Loucy (cell line): ENCODE measurements around the gene UBP1.

ENCODE experiments used
- H2AFZ ChIP-seq: fragments of 200-600 bp; sonication (generic); 2 replicates; pipeline ENCODE4 v1.6.0; 2016; ENCODE audit warnings: antibody characterized with exemption, mild to moderate bottlenecking, low read length, moderate library complexity
- H3F3A ChIP-seq: fragments of 200-600 bp; 2 replicates; pipeline ENCODE4 v1.6.0; 2016; ENCODE audit warnings: antibody characterized with exemption, low read depth, mild to moderate bottlenecking
- H3K27me3 ChIP-seq: fragments of 200-600 bp; sonication (generic); 2 replicates; pipeline ENCODE4 v1.6.1; 2014; ENCODE audit warnings: low read length, mild to moderate bottlenecking; ENCODE audit not compliant: insufficient read depth, poor library complexity, severe bottlenecking
- H3K36me3 ChIP-seq: fragments of 200-600 bp; sonication (generic); 2 replicates; pipeline ENCODE4 v1.6.1; 2016; ENCODE audit warnings: low read length; ENCODE audit not compliant: insufficient read depth
- H3K4me1 ChIP-seq: fragments of 200-600 bp; sonication (generic); 2 replicates; pipeline ENCODE4 v1.5.1; 2014; ENCODE audit warnings: low read length, mild to moderate bottlenecking; ENCODE audit not compliant: insufficient read depth, poor library complexity, severe bottlenecking
- H3K4me2 ChIP-seq: fragments of 200-600 bp; sonication (generic); 2 replicates; pipeline ENCODE4 v1.6.0; 2014; ENCODE audit warnings: antibody characterized with exemption, low read length, low read depth, mild to moderate bottlenecking; ENCODE audit not compliant: poor library complexity, severe bottlenecking
- H3K4me3 ChIP-seq: fragments of 200-600 bp; sonication (generic); 2 replicates; pipeline ENCODE4 v1.5.1; 2014; ENCODE audit warnings: low read length, mild to moderate bottlenecking, mixed read lengths; ENCODE audit not compliant: poor library complexity, severe bottlenecking
- H3K79me2 ChIP-seq: fragments of 200-600 bp; sonication (generic); 2 replicates; pipeline ENCODE4 v1.6.1; 2014; ENCODE audit warnings: low read length; ENCODE audit not compliant: insufficient read depth
- H3K9ac ChIP-seq: fragments of 200-600 bp; sonication (generic); 2 replicates; pipeline ENCODE4 v1.6.0; 2014; ENCODE audit warnings: mild to moderate bottlenecking, low read depth, low read length, moderate library complexity; ENCODE audit not compliant: poor library complexity, severe bottlenecking
- H3K9me2 ChIP-seq: fragments of 200-600 bp; sonication (generic); replicated peaks from 2 replicates; pipeline ENCODE4 v1.6.1; 2016; ENCODE audit warnings: low read depth, low read length, mixed read lengths
- H3K9me3 ChIP-seq: fragments of 200-600 bp; sonication (generic); 2 replicates; pipeline ENCODE4 v1.6.1; 2014; ENCODE audit warnings: mild to moderate bottlenecking, antibody characterized with exemption, low read length, low read depth; ENCODE audit not compliant: insufficient read depth
- H4K20me1 ChIP-seq: fragments of 200-600 bp; sonication (generic); 2 replicates; pipeline ENCODE4 v1.6.0; 2014; ENCODE audit warnings: antibody characterized with exemption, low read length, mild to moderate bottlenecking; ENCODE audit not compliant: insufficient read depth, poor library complexity, severe bottlenecking
- EZH2phosphoT487 ChIP-seq: fragments of 200-600 bp; IDR thresholded peaks from 2 replicates; pipeline ENCODE4 v1.6.1; 2018; ENCODE audit warnings: antibody characterized with exemption, mild to moderate bottlenecking, moderate library complexity, borderline replicate concordance
- TF ChIP-seq, protein P1 (sequence below): fragments of 200-600 bp; sonication (generic); conservative IDR thresholded peaks from 2 replicates; pipeline ENCODE4 v1.5.1; 2014; ENCODE audit warnings: mild to moderate bottlenecking, antibody characterized with exemption, low read length

The UBP1 gene

DNA sequence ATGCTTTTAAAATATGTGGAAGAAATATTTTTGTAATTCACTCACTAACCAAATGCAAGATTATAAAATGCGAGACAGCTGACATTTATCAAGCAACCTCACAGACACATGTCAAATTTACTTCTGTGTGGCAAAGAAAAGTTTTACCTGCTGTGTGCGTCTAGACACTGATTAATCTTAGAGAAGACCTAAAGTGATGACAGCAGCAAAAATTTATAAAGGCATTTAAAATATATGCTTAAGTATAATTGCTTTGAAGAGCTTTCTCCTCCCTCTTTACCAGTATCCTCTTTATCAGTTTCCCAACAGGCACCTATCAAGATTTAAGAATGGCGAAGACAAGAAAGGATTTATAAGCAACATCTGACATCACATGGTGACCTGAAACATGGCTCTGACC, 37.3 kb downstream of the UBP1 start:
- H3K9ac ChIP-seq: no peak overlapping the region
- H2AFZ ChIP-seq: no peak overlapping the region
- no peaks in the 10 kb centered on the region for H3K9me3 ChIP-seq
- H3K4me2 ChIP-seq: no peak overlapping the region
- H3K4me1 ChIP-seq: no peaks in the 10 kb centered on the region
- H3K36me3 ChIP-seq: peaks cover 91% of the 10 kb centered on the region; the same call in 1 of the 2 replicates
- H3F3A ChIP-seq: no peaks in the 10 kb centered on the region
- no peaks in the 10 kb centered on the region for H3K27me3 ChIP-seq
- H3K9me2 ChIP-seq: no peaks in the 10 kb centered on the region
- no peaks in the 10 kb centered on the region for H4K20me1 ChIP-seq
- no peak overlapping the region for H3K4me3 ChIP-seq
- TF ChIP-seq EZH2phosphoT487: no peak
- TF ChIP-seq, protein P1, sequence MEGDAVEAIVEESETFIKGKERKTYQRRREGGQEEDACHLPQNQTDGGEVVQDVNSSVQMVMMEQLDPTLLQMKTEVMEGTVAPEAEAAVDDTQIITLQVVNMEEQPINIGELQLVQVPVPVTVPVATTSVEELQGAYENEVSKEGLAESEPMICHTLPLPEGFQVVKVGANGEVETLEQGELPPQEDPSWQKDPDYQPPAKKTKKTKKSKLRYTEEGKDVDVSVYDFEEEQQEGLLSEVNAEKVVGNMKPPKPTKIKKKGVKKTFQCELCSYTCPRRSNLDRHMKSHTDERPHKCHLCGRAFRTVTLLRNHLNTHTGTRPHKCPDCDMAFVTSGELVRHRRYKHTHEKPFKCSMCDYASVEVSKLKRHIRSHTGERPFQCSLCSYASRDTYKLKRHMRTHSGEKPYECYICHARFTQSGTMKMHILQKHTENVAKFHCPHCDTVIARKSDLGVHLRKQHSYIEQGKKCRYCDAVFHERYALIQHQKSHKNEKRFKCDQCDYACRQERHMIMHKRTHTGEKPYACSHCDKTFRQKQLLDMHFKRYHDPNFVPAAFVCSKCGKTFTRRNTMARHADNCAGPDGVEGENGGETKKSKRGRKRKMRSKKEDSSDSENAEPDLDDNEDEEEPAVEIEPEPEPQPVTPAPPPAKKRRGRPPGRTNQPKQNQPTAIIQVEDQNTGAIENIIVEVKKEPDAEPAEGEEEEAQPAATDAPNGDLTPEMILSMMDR: no peak
- no peaks in the 10 kb centered on the region for H3K79me2 ChIP-seq

DNA sequence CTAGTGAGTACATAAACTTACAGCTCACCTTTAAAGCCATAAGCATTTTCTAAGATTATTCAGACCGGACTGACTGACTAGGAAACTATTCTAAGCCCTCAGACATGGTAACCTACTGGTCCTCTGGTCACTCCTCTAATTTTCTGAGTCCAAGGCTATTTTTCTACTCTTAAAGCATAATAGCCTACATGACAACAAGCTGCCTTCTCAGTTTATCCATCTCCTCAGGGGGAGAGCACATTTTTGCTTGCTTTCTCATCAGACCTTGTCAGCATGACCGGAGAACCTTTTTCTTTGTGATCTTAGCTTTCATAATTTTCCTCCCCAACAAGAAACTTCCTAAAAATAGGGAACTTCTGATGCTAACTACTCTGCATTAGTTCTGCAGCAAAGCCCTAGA, 38.4 kb downstream of the UBP1 start:
- Histone ChIP-seq H3K79me2 (no peaks in the 10 kb centered on the region), H3K4me2 (no peak overlapping the region)

DNA sequence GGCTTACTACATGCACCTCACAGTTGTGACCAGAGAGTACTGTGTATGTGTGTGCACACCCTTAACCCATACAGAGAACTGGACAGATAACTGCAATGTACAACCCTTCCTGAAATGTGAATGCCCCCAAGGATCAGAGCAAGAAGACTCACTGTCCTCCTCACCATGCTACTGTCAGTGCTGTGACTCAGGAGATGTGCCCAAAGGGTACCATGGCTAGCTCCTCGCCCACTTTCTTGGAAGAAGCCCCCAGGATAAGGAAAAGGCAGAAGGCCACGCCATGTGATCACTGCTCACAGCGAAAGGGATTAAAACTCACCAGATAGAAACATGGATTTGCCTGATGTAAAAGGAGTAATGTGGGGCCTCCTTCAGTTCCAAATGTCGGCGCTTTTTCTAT, 41.8 kb downstream of the UBP1 start:
- Histone ChIP-seq H3F3A (no peaks in the 10 kb centered on the region), H3K4me3 (no peak overlapping the region), H3K36me3 (peaks cover 92% of the 10 kb centered on the region), H3K4me1 (no peaks in the 10 kb centered on the region), H3K9me3 (no peaks in the 10 kb centered on the region), H4K20me1 (no peaks in the 10 kb centered on the region), H3K4me2 (no peak overlapping the region), H3K9ac (no peak overlapping the region), H3K9me2 (no peaks in the 10 kb centered on the region), H3K79me2 (no peaks in the 10 kb centered on the region), H3K27me3 (no peaks in the 10 kb centered on the region), H2AFZ (no peak overlapping the region)
- TF ChIP-seq, protein P1: no peak
- no peak for TF ChIP-seq EZH2phosphoT487

More for the DNA sequence above, 38.4 kb downstream of the UBP1 start:
- H3K27me3 ChIP-seq: no peaks in the 10 kb centered on the region
- no peaks in the 10 kb centered on the region for H4K20me1 ChIP-seq
- no peaks in the 10 kb centered on the region for H3K9me3 ChIP-seq
- TF ChIP-seq, protein P1: no peak
- no peak for TF ChIP-seq EZH2phosphoT487
- no peak overlapping the region for H3K9ac ChIP-seq
- H2AFZ ChIP-seq: no peak overlapping the region
- no peaks in the 10 kb centered on the region for H3K4me1 ChIP-seq
- no peak overlapping the region for H3K4me3 ChIP-seq
- H3K9me2 ChIP-seq: no peaks in the 10 kb centered on the region
- H3F3A ChIP-seq: no peaks in the 10 kb centered on the region
- peaks cover 91% of the 10 kb centered on the region for H3K36me3 ChIP-seq
